Measurements from ENCODE around the gene HAGHL.

HAGHL gene

DNA sequence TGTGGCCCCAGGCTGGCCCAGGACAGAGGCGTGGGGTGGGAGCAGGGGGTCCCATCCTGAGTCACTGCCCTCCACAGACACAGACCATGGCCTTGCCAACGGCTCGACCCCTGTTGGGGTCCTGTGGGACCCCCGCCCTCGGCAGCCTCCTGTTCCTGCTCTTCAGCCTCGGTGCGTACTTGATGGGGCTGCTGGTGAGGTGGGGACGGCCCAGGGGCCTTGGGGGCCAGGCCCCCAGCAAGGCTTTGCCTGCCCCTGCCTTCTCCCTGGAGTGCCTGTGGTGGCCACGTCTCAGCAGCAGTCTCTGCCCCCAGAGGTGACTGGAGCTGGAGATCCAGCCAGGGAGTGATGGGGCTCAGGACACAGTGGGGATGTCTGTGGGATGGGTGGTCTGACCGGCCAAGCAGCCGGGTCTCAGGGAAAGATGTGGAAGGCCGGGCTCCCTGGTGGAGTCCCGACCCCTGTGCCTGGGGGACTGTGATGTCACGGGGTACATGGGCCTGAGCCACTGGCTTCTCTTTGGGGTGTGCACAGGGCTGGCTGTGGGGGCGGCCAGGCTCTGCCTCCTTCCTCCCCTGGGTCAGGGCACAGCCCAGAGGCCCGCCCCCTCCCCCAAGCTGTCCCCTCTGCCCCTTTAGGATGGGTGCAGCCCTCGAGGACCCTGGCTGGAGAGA, 35.8 kb downstream of the HAGHL start:
- no peaks in the 10 kb centered on the region for H3K9me3 ChIP-seq
- in situ Hi-C loops (cut with MboI; ENCODE audit: low sequenced_read_pairs): no loop called here
- DNase-seq (ENCODE audit: low spot score in 2 of 2): no peak
- no peak overlapping the region for H3K4me3 ChIP-seq
- 0 out of 2 replicates have a peak, but pooled peaks cover 2% of the 10 kb centered on the region for H3K4me1 ChIP-seq
- H3K36me3 ChIP-seq (replicated peaks): no peaks in the 10 kb centered on the region; the same call in 1 of the 2 replicates
- no peaks in the 10 kb centered on the region for H3K27me3 ChIP-seq (ENCODE audit: low read depth)

- H3K27me3 ChIP-seq (ENCODE audit: low read depth): no peaks in the 10 kb centered on the region
- H3K4me1 ChIP-seq: no peaks in the 10 kb centered on the region
- no peaks in the 10 kb centered on the region; the same call in 1 of the 2 replicates for H3K36me3 ChIP-seq (replicated peaks)
- in situ Hi-C loops (cut with MboI; ENCODE audit: low sequenced_read_pairs): no loop called here
- no peak overlapping the region for H3K4me3 ChIP-seq
- H3K9me3 ChIP-seq: no peaks in the 10 kb centered on the region
- no peak for DNase-seq (ENCODE audit: low spot score in 2 of 2)
These were observed 36.7 kb downstream of the HAGHL start for GRCh38 chr16:763369-764183.

GRCh38 chr16:764184-764750, 37.4 kb downstream of the HAGHL start:
- in situ Hi-C loops (cut with MboI; ENCODE audit: low sequenced_read_pairs): no loop called here

DNA sequence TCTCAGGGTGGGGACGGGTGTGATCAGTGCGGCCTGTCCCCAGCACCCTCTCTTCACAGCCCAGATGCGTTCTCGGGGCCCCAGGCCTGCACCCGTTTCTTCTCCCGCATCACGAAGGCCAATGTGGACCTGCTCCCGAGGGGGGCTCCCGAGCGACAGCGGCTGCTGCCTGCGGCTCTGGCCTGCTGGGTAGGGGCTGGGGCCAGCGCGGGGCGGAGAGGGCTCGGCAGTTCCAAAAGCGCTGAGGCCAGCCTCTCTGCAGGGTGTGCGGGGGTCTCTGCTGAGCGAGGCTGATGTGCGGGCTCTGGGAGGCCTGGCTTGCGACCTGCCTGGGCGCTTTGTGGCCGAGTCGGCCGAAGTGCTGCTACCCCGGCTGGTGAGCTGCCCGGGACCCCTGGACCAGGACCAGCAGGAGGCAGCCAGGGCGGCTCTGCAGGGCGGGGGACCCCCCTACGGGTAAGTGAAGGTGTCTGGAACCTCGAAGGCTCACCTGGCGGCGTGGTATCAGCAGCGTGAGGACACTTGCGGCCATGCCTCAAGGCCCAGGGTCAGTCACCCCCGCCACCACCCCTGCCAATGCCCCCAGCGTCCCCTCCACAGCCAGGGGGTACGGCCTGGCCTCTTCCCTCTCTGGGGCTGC, 38.1 kb downstream of the HAGHL start:
- Histone ChIP-seq H3K4me1 (no peaks in the 10 kb centered on the region), H3K27me3 (ENCODE audit: low read depth) (no peaks in the 10 kb centered on the region), H3K36me3 (replicated peaks) (no peaks in the 10 kb centered on the region), H3K9me3 (no peaks in the 10 kb centered on the region), H3K4me3 (no peak overlapping the region)
- no peak for DNase-seq (ENCODE audit: low spot score in 2 of 2)
- in situ Hi-C loops (cut with MboI; ENCODE audit: low sequenced_read_pairs): no loop called here

More at GRCh38 chr16:764184-764750, 37.4 kb downstream of the HAGHL start:
- Histone ChIP-seq H3K27me3 (ENCODE audit: low read depth) (no peaks in the 10 kb centered on the region), H3K36me3 (replicated peaks) (no peaks in the 10 kb centered on the region; the same call in 1 of the 2 replicates), H3K9me3 (no peaks in the 10 kb centered on the region), H3K4me3 (no peak overlapping the region), H3K4me1 (no peaks in the 10 kb centered on the region)
- no peak for DNase-seq (ENCODE audit: low spot score in 2 of 2)

GRCh38 chr16:765488-765865, 38.6 kb downstream of the HAGHL start:
- H3K27me3 ChIP-seq (ENCODE audit: low read depth): no peaks in the 10 kb centered on the region
- in situ Hi-C loops (cut with MboI; ENCODE audit: low sequenced_read_pairs): no loop called here
- no peaks in the 10 kb centered on the region for H3K9me3 ChIP-seq
- H3K4me3 ChIP-seq: no peak overlapping the region
- H3K4me1 ChIP-seq: no peaks in the 10 kb centered on the region
- no peaks in the 10 kb centered on the region for H3K36me3 ChIP-seq (replicated peaks)
- DNase-seq (ENCODE audit: low spot score in 2 of 2): no peak

DNA sequence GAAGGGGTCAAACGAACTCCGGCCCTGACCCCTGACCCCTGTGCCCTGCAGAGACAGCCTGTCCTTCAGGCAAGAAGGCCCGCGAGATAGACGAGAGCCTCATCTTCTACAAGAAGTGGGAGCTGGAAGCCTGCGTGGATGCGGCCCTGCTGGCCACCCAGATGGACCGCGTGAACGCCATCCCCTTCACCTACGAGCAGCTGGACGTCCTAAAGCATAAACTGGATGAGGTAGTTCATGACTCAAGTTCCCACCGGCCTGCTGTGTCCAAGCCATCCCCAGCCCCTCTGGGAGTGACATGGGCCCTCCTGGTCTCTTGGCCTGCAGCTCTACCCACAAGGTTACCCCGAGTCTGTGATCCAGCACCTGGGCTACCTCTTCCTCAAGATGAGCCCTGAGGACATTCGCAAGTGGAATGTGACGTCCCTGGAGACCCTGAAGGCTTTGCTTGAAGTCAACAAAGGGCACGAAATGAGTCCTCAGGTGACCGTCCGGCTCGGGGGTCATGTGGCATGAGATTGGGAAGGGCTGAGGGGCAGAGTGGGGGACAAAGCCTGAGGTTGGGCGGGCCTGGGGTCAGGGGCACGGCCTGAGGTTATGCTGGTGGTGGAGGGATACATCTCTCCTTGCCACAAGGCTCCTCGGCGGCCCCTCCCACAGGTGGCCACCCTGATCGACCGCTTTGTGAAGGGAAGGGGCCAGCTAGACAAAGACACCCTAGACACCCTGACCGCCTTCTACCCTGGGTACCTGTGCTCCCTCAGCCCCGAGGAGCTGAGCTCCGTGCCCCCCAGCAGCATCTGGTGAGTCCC, 39.3 kb downstream of the HAGHL start:
- Histone ChIP-seq H3K27me3 (ENCODE audit: low read depth) (no peaks in the 10 kb centered on the region), H3K4me3 (no peak overlapping the region)

DNA sequence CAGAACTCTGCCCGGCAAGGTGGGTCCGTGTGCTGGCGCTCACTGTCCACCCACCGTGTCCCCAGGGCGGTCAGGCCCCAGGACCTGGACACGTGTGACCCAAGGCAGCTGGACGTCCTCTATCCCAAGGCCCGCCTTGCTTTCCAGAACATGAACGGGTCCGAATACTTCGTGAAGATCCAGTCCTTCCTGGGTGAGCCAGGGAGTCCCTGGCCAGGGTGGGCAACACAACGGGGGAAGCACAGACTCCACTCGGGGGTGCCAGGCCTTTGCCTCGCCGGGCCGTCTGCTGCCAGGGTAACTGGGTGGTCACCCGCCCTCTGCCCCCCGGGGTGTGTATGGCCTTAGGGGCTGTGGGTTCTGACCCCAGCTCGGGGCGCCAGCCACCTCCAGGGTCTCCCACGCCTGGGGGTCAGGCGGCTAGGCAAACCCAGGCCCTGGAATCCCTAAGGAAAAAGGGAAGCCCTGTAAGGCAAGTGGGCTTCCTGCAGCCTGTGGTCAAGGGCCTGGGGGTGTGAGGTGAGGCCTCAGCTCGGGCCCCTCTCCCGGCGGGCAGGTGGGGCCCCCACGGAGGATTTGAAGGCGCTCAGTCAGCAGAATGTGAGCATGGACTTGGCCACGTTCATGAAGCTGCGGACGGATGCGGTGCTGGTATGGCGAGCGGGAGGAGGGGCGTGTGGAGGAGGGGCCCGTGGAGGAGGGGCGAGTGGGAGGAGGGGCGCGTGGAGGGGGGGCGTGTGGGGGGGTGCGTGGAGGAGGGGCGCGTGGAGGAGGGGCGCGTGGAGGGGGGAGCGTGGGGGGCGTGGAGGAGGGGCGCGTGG, 40.1 kb downstream of the HAGHL start:
- no peak overlapping the region for H3K4me3 ChIP-seq
- no peaks in the 10 kb centered on the region for H3K4me1 ChIP-seq
- H3K36me3 ChIP-seq (replicated peaks): no peaks in the 10 kb centered on the region
- no peaks in the 10 kb centered on the region for H3K9me3 ChIP-seq
- in situ Hi-C loops (cut with MboI; ENCODE audit: low sequenced_read_pairs): no loop called here
- DNase-seq (ENCODE audit: low spot score in 2 of 2): no peak
- no peaks in the 10 kb centered on the region for H3K27me3 ChIP-seq (ENCODE audit: low read depth)

More for the DNA sequence above, 39.3 kb downstream of the HAGHL start:
- DNase-seq (ENCODE audit: low spot score in 2 of 2): no peak
- no peaks in the 10 kb centered on the region for H3K36me3 ChIP-seq (replicated peaks)
- in situ Hi-C loops (cut with MboI; ENCODE audit: low sequenced_read_pairs): no loop called here
- H3K9me3 ChIP-seq: no peaks in the 10 kb centered on the region
- no peaks in the 10 kb centered on the region for H3K4me1 ChIP-seq

GRCh38 chr16:767743-768235, 40.9 kb downstream of the HAGHL start:
- in situ Hi-C loops (cut with MboI; ENCODE audit: low sequenced_read_pairs): no loop called here
- Histone ChIP-seq H3K4me1 (no peaks in the 10 kb centered on the region), H3K27me3 (ENCODE audit: low read depth) (no peaks in the 10 kb centered on the region), H3K9me3 (no peaks in the 10 kb centered on the region), H3K4me3 (no peak overlapping the region), H3K36me3 (replicated peaks) (no peaks in the 10 kb centered on the region)
- DNase-seq (ENCODE audit: low spot score in 2 of 2): no peak

DNA sequence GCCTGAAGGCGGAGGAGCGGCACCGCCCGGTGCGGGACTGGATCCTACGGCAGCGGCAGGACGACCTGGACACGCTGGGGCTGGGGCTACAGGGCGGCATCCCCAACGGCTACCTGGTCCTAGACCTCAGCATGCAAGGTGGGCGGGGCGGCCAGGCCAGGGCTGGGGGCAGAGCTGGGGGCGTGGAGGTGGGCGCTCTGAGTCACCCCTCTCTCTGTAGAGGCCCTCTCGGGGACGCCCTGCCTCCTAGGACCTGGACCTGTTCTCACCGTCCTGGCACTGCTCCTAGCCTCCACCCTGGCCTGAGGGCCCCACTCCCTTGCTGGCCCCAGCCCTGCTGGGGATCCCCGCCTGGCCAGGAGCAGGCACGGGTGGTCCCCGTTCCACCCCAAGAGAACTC, 41.5 kb downstream of the HAGHL start:
- no peaks in the 10 kb centered on the region for H3K27me3 ChIP-seq (ENCODE audit: low read depth)
- H3K4me3 ChIP-seq: no peak overlapping the region
- in situ Hi-C loops (cut with MboI; ENCODE audit: low sequenced_read_pairs): no loop called here

GRCh38 chr16:769184-769784, 42.4 kb downstream of the HAGHL start:
- no peak overlapping the region for H3K4me3 ChIP-seq
- in situ Hi-C loops (cut with MboI; ENCODE audit: low sequenced_read_pairs): no loop called here

More for the DNA sequence above, 41.5 kb downstream of the HAGHL start:
- Histone ChIP-seq H3K36me3 (replicated peaks) (no peaks in the 10 kb centered on the region), H3K9me3 (no peaks in the 10 kb centered on the region), H3K4me1 (no peaks in the 10 kb centered on the region)
- DNase-seq (ENCODE audit: low spot score in 2 of 2): no peak

DNA sequence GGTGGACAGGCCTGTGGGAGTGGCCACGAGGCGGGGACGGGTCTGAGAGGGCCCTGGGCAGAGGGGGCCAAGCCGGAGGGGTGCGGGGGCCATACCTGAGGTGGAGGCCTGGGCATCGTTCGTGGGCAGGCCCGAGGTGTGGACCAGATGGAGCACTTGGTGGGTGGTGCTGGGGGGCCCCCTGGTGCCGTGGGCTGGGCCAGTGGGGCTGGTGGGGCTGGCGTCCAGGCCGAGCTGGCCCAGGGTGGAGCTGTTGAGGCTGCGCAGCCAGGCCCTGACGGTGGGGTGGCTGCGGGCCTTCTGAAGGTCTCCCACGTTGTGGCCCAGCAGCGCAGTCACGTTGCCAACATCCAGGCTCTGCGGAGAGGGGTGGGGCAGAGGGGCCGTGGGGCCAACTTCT, 43.0 kb downstream of the HAGHL start:
- H3K9me3 ChIP-seq: no peaks in the 10 kb centered on the region
- in situ Hi-C loops (cut with MboI; ENCODE audit: low sequenced_read_pairs): no loop called here
- no peak for DNase-seq (ENCODE audit: low spot score in 2 of 2)
- no peaks in the 10 kb centered on the region for H3K27me3 ChIP-seq (ENCODE audit: low read depth)
- no peaks in the 10 kb centered on the region for H3K36me3 ChIP-seq (replicated peaks)
- H3K4me3 ChIP-seq: no peak overlapping the region
- no peaks in the 10 kb centered on the region for H3K4me1 ChIP-seq

More at GRCh38 chr16:769184-769784, 42.4 kb downstream of the HAGHL start:
- no peak for DNase-seq (ENCODE audit: low spot score in 2 of 2)
- H3K4me1 ChIP-seq: no peaks in the 10 kb centered on the region
- no peaks in the 10 kb centered on the region for H3K27me3 ChIP-seq (ENCODE audit: low read depth)
- H3K9me3 ChIP-seq: no peaks in the 10 kb centered on the region
- H3K36me3 ChIP-seq (replicated peaks): no peaks in the 10 kb centered on the region

DNA sequence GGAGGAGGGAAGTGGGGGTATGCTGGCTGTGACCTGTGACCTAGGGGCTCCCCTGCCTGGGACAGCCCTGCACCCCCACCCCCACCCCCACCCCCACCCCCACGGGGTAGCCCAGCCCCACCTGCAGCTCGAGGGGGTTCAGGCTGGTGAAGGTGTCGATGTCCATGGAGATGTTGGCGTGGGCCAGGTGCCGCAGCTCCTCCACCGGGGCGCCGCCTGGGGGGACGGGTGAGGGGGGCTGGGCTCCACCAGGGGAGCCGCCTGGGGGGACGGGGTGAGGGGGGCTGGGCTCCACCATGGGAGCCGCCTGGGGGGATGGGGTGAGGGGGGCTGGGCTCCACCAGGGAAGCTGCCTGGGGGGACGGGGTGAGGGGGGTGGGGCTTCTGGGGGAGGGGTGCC, 43.5 kb downstream of the HAGHL start:
- DNase-seq (ENCODE audit: low spot score in 2 of 2): no peak
- no peaks in the 10 kb centered on the region for H3K36me3 ChIP-seq (replicated peaks)
- in situ Hi-C loops (cut with MboI; ENCODE audit: low sequenced_read_pairs): no loop called here
- no peak overlapping the region for H3K4me3 ChIP-seq
- H3K27me3 ChIP-seq (ENCODE audit: low read depth): no peaks in the 10 kb centered on the region
- H3K4me1 ChIP-seq: no peaks in the 10 kb centered on the region
- no peaks in the 10 kb centered on the region for H3K9me3 ChIP-seq
